Smooth muscle cell (in vitro differentiated cells): ENCODE results near the gene KHDC1. TPM values are rescaled to one million over a fixed set of nuclear protein-coding genes. Genes with fewer than 3 reads are reported as not detected.
A peak's percentile ranks its signal among the peaks of the same experiment; 100 is the strongest.
"Not testable (repeated sequence)": the region's sequence is repeated elsewhere in the genome, so short reads cannot be mapped to it uniquely, and the experiment has no call there.

ENCODE experiments used
- DNase-seq: peaks from one replicate; lab custom pipeline; 2025; ENCODE audit not compliant: unreplicated experiment; lab: John Stamatoyannopoulos, UW
- H2AFZ ChIP-seq: fragments of 200-600 bp; sonication (generic); 2 replicates; pipeline ENCODE4 v1.6.0; 2016; ENCODE audit warnings: antibody characterized with exemption, low read depth, mild to moderate bottlenecking
- H3F3A ChIP-seq: fragments of 200-600 bp; sonication (generic); 2 replicates; pipeline ENCODE4 v1.6.0; 2017; ENCODE audit warnings: antibody characterized with exemption, low read depth
- H3K27ac ChIP-seq: fragments of 200-600 bp; sonication (generic); 2 replicates; pipeline ENCODE4 v1.5.1; 2016; ENCODE audit warnings: low read depth, mild to moderate bottlenecking
- H3K27me3 ChIP-seq: fragments of 200-600 bp; sonication (generic); 2 replicates; pipeline ENCODE4 v1.6.1; 2016; ENCODE audit warnings: low read depth, mild to moderate bottlenecking
- H3K36me3 ChIP-seq: fragments of 200-600 bp; sonication (generic); 2 replicates; pipeline ENCODE4 v1.5.1; 2016; ENCODE audit warnings: low read depth
- H3K4me1 ChIP-seq: fragments of 200-600 bp; sonication (generic); 2 replicates; pipeline ENCODE4 v1.5.1; 2016; ENCODE audit warnings: low read depth
- H3K4me2 ChIP-seq: fragments of 200-600 bp; sonication (generic); 2 replicates; pipeline ENCODE4 v1.6.0; 2016; ENCODE audit warnings: mild to moderate bottlenecking
- H3K4me3 ChIP-seq: fragments of 200-600 bp; sonication (generic); 2 replicates; pipeline ENCODE4 v1.5.1; 2016; ENCODE audit warnings: mild to moderate bottlenecking
- H3K79me2 ChIP-seq: fragments of 200-600 bp; sonication (generic); 2 replicates; pipeline ENCODE4 v1.6.0; 2016; ENCODE audit warnings: low read depth, mild to moderate bottlenecking
- H3K9ac ChIP-seq: fragments of 200-600 bp; sonication (generic); 2 replicates; pipeline ENCODE4 v1.6.0; 2016; ENCODE audit warnings: low read depth
- H3K9me3 ChIP-seq: fragments of 200-600 bp; sonication (generic); replicated peaks from 2 replicates; pipeline ENCODE4 v1.5.1; 2016; ENCODE audit warnings: low read depth
- H4K20me1 ChIP-seq: fragments of 200-600 bp; sonication (generic); 2 replicates; pipeline ENCODE4 v1.6.0; 2016; ENCODE audit warnings: low read depth
- CTCF ChIP-seq: fragments of 200-600 bp; sonication (generic); IDR thresholded peaks from 2 replicates; pipeline ENCODE4 v1.5.1; 2017; ENCODE audit warnings: borderline replicate concordance, mild to moderate bottlenecking, antibody characterized with exemption; ENCODE audit not compliant: insufficient read depth, poor library complexity, severe bottlenecking
- WGBS: methylation state at CpG from one replicate; pipeline ENCODE4 v1.1.7; 2016; ENCODE audit warnings: low lambda C conversion rate; 5-methylcytosine and 5-hydroxymethylcytosine counted together
- polyA plus RNA-seq: library from polyadenylated mRNA; unstranded; fragments of >200 nt; fragmentation: Nextera tagmentation; extraction: Ambion mirVana; gene quantifications from 2 replicates; pipeline ENCODE4 v1.2.1, GENCODE V29; 2016
- total RNA-seq: library from RNA; depleted of rRNA; stranded (reverse); fragments of >200 nt; gene quantifications from 2 replicates; pipeline ENCODE4 v1.2.3, GENCODE V29; 2014

The KHDC1 gene
- total and polyA plus RNA-seq, 2 experiments from 2014 or later: 1.6 to 8.0 TPM

GRCh38 chr6:73263570-73263909, 544 bp upstream of the KHDC1 start:
- H3F3A ChIP-seq: no peaks in the 10 kb centered on the region
- peak overlapping the region; percentile 61 for H3K9ac ChIP-seq
- 53% methylated on average over 7 of the region's 7 CpGs for WGBS
- H3K4me1 ChIP-seq: peaks cover 6% of the 10 kb centered on the region
- H3K4me2 ChIP-seq: peak overlapping the region; percentile 97
- no peak for TF ChIP-seq CTCF
- H3K36me3 ChIP-seq: no peaks in the 10 kb centered on the region
- no peaks in the 10 kb centered on the region for H3K27me3 ChIP-seq
- DNase-seq: no peak
- peak overlapping the region; percentile 62 for H3K4me3 ChIP-seq
- H4K20me1 ChIP-seq: no peaks in the 10 kb centered on the region
- no peaks in the 10 kb centered on the region for H3K9me3 ChIP-seq
- H3K79me2 ChIP-seq: no peaks in the 10 kb centered on the region
- H3K27ac ChIP-seq: no peak overlapping the region
- peak overlapping the region; percentile 68 for H2AFZ ChIP-seq

GRCh38 chr6:73258721-73259120, 4.3 kb downstream of the KHDC1 start:
- Histone ChIP-seq H3K4me1 (peaks cover 5% of the 10 kb centered on the region), H3K4me3 (no peak overlapping the region), H3K27ac (no peak overlapping the region), H3K27me3 (no peaks in the 10 kb centered on the region), H3K9me3 (no peaks in the 10 kb centered on the region), H2AFZ (no peak overlapping the region), H3K36me3 (no peaks in the 10 kb centered on the region), H3K4me2 (no peak overlapping the region), H3K79me2 (no peaks in the 10 kb centered on the region), H3F3A (no peaks in the 10 kb centered on the region), H4K20me1 (no peaks in the 10 kb centered on the region), H3K9ac (no peak overlapping the region)
- no peak for DNase-seq
- 100% methylated on average over 1 of the region's 1 CpG for WGBS
- no peak for TF ChIP-seq CTCF

- not testable (repeated sequence) for H3K4me2 ChIP-seq, H3K9me3 ChIP-seq, H3K36me3 ChIP-seq, H3K9ac ChIP-seq, DNase-seq, H3K4me1 ChIP-seq, H4K20me1 ChIP-seq, H2AFZ ChIP-seq, H3F3A ChIP-seq, H3K27ac ChIP-seq, H3K79me2 ChIP-seq, H3K4me3 ChIP-seq, H3K27me3 ChIP-seq
- 96% methylated on average over 5 of the region's 5 CpGs for WGBS
These were observed 8.7 kb downstream of the KHDC1 start for GRCh38 chr6:73254323-73254722.

- Histone ChIP-seq H3K4me2 (no peak overlapping the region), H2AFZ (no peak overlapping the region), H3K4me3 (no peak overlapping the region), H3K9me3 (no peaks in the 10 kb centered on the region), H3F3A (no peaks in the 10 kb centered on the region), H4K20me1 (no peaks in the 10 kb centered on the region), H3K9ac (no peak overlapping the region), H3K79me2 (no peaks in the 10 kb centered on the region), H3K4me1 (no peaks in the 10 kb centered on the region), H3K36me3 (no peaks in the 10 kb centered on the region), H3K27me3 (no peaks in the 10 kb centered on the region), H3K27ac (no peak overlapping the region)
- TF ChIP-seq CTCF: no peak
- 90% methylated on average over 2 of the region's 2 CpGs for WGBS
- DNase-seq: no peak
These were observed 10.3 kb downstream of the KHDC1 start for GRCh38 chr6:73252703-73253102.
